Neural cell (in vitro differentiated cells): ENCODE data around the gene ME3. TPM values are rescaled to one million over a fixed set of nuclear protein-coding genes. Genes with fewer than 3 reads are reported as not detected.

Experiments used
- H2AFZ ChIP-seq: fragments of 200-600, 300-800 bp; sonication (generic), shearing (Covaris generic); 2 replicates; pipeline ENCODE4 v1.6.0; 2014; ENCODE audit warnings: low read depth, mild to moderate bottlenecking, antibody characterized with exemption, low read length, moderate library complexity
- H3F3A ChIP-seq: fragments of 200-600 bp; shearing (Covaris generic); 2 replicates; pipeline ENCODE4 v1.6.1; 2016; ENCODE audit warnings: mild to moderate bottlenecking, moderate library complexity, mixed read lengths, antibody characterized with exemption, low read length; ENCODE audit not compliant: insufficient read depth, poor library complexity, severe bottlenecking
- H3K27ac ChIP-seq: fragments of 200-600, 300-800 bp; sonication (generic), shearing (Covaris generic); 2 replicates; pipeline ENCODE4 v1.5.1; 2014; ENCODE audit warnings: mild to moderate bottlenecking, low read length, moderate library complexity
- H3K27me3 ChIP-seq: fragments of 300-800, 200-600 bp; sonication (generic), shearing (Covaris generic); 2 replicates; pipeline ENCODE4 v1.6.0; 2014; ENCODE audit warnings: mild to moderate bottlenecking, low read depth, low read length, moderate library complexity; ENCODE audit not compliant: insufficient read depth
- H3K36me3 ChIP-seq: fragments of 300-800, 200-600 bp; sonication (generic), shearing (Covaris generic); 2 replicates; pipeline ENCODE4 v1.5.1; 2014; ENCODE audit warnings: mild to moderate bottlenecking, antibody characterized with exemption, low read length, moderate library complexity; ENCODE audit not compliant: insufficient read depth
- H3K4me2 ChIP-seq: fragments of 300-800, 200-600 bp; sonication (generic), shearing (Covaris generic); 2 replicates; pipeline ENCODE4 v1.6.0; 2014; ENCODE audit warnings: mild to moderate bottlenecking, low read length
- H3K4me3 ChIP-seq: fragments of 300-800, 200-600 bp; sonication (generic), shearing (Covaris generic); 2 replicates; pipeline ENCODE4 v1.5.1; 2014; ENCODE audit warnings: mild to moderate bottlenecking, low read length, moderate library complexity
- H3K79me2 ChIP-seq: fragments of 200-600 bp; shearing (Covaris generic); replicated peaks from 2 replicates; pipeline ENCODE4 v1.6.0; 2014; ENCODE audit warnings: mild to moderate bottlenecking, low read length, moderate library complexity; ENCODE audit not compliant: insufficient read depth
- H3K9ac ChIP-seq: fragments of 300-800, 200-600 bp; sonication (generic), shearing (Covaris generic); 2 replicates; pipeline ENCODE4 v1.6.1; 2016; ENCODE audit warnings: mild to moderate bottlenecking, low read length, mixed read lengths
- H3K9me2 ChIP-seq: fragments of 200-600 bp; shearing (Covaris generic); 2 replicates; pipeline ENCODE4 v1.6.1; 2016; ENCODE audit warnings: mild to moderate bottlenecking, low read length, mixed read lengths; ENCODE audit not compliant: insufficient read depth
- H3K9me3 ChIP-seq: fragments of 200-600, 300-800 bp; sonication (generic), shearing (Covaris generic); 2 replicates; pipeline ENCODE4 v1.6.1; 2016; ENCODE audit warnings: mild to moderate bottlenecking, mixed run types, low read length, moderate library complexity, mixed read lengths
- H4K20me1 ChIP-seq: fragments of 200-600 bp; shearing (Covaris generic); 2 replicates; pipeline ENCODE4 v1.6.1; 2016; ENCODE audit warnings: mild to moderate bottlenecking, mixed run types; ENCODE audit not compliant: insufficient read depth
- EP300 ChIP-seq: fragments of 450-650 bp; conservative IDR thresholded peaks from 2 replicates; pipeline ENCODE4 v1.6.1; 2014; ENCODE audit warnings: antibody characterized with exemption, mild to moderate bottlenecking, moderate library complexity; ENCODE audit not compliant: poor library complexity, severe bottlenecking
- EZH2 ChIP-seq: fragments of 200-600, 300-800 bp; shearing (Covaris generic), sonication (generic); IDR thresholded peaks from 2 replicates; pipeline ENCODE4 v1.6.1; 2014; ENCODE audit warnings: antibody characterized with exemption, low read length, borderline replicate concordance, mild to moderate bottlenecking; ENCODE audit not compliant: insufficient read depth, poor library complexity, severe bottlenecking
- MXI1 ChIP-seq: fragments of 450-650 bp; conservative IDR thresholded peaks from 2 replicates; pipeline ENCODE4 v1.6.1; 2014; ENCODE audit warnings: antibody characterized with exemption, mild to moderate bottlenecking; ENCODE audit not compliant: poor library complexity, severe bottlenecking
- POLR2AphosphoS5 ChIP-seq: IDR thresholded peaks from 2 replicates; pipeline ENCODE4 v1.6.1; 2012
- RAD21 ChIP-seq: fragments of 450-650 bp; conservative IDR thresholded peaks from 2 replicates; pipeline ENCODE4 v1.6.1; 2014; ENCODE audit warnings: antibody characterized with exemption, mild to moderate bottlenecking, moderate library complexity
- SMC3 ChIP-seq: fragments of 450-650 bp; conservative IDR thresholded peaks from 2 replicates; pipeline ENCODE4 v1.6.1; 2014; ENCODE audit warnings: antibody characterized with exemption, mild to moderate bottlenecking, moderate library complexity; ENCODE audit not compliant: poor library complexity
- TAF1 ChIP-seq: IDR thresholded peaks from 2 replicates; pipeline ENCODE4 v1.6.1; 2012; ENCODE audit warnings: low read depth
- polyA plus RNA-seq: library from polyadenylated mRNA; depleted of rRNA; stranded (reverse); fragments of >200 nt; gene quantifications from 2 replicates; pipeline ENCODE4 v1.2.3, GENCODE V29; 2014
- TF ChIP-seq, protein P1 (sequence below): IDR thresholded peaks from 2 replicates; pipeline ENCODE4 v1.6.1; 2012; ENCODE audit warnings: borderline replicate concordance
- TF ChIP-seq, protein P2 (sequence below): fragments of 450-650 bp; IDR thresholded peaks from 2 replicates; pipeline ENCODE4 v1.5.1; 2014; ENCODE audit warnings: antibody characterized with exemption, mild to moderate bottlenecking, moderate library complexity; ENCODE audit not compliant: poor library complexity, severe bottlenecking

ME3 gene
- polyA plus RNA-seq, 1 donor from 2014 or later = 2.1 TPM

DNA sequence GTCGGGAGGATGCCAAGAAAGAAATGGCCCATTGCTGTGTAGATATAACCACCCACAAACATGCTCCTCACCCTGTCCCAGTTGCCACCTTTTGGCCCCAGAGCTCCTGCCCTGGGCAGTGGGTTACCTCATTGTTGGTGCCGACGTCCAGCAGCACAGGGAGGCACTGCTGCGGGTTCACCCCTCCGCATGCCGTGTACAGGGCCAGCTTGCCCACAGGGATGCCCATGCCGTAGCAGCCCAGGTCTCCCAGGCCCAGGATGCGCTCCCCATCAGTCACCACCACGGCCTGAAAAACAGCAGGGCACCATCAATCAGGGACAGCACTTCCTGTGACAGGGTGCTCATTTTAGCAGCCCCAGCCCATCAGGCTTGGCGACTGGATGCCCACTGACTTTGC is 174.6 kb downstream of the ME3 start:
- no peak overlapping the region for H3K4me2 ChIP-seq
- H2AFZ ChIP-seq = no peak overlapping the region

DNA sequence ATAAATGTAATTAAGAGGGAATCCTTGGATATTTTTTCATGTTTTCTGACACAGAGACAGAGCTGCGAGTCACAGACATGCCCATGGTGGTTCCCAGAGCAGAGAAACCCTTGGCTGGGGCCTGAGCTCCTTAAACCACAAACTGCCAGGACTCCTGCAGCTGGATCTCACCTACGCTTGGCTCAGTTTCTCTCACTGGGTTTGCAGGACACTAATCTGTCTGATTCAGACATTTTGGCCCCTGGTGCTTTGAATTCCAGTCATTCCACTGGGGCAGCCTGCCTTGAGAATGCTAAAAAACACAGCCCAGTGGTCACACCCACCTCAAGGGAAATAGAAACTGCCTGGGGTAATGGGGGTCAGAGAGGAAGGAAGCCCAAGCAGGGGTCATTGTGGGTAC is 175.1 kb downstream of the ME3 start:
- no peaks in the 10 kb centered on the region for H3K9me3 ChIP-seq
- H3K4me2 ChIP-seq = no peak overlapping the region
- H3K79me2 ChIP-seq = no peaks in the 10 kb centered on the region
- H3K27ac ChIP-seq = no peak overlapping the region
- H3K27me3 ChIP-seq = no peaks in the 10 kb centered on the region
- no peaks in the 10 kb centered on the region for H3K9me2 ChIP-seq
- TF ChIP-seq MXI1 (no peak), RAD21 (no peak), SMC3 (no peak), EP300 (no peak), POLR2AphosphoS5 (no peak), TAF1 (no peak), EZH2 (no peak)
- TF ChIP-seq, protein P1, sequence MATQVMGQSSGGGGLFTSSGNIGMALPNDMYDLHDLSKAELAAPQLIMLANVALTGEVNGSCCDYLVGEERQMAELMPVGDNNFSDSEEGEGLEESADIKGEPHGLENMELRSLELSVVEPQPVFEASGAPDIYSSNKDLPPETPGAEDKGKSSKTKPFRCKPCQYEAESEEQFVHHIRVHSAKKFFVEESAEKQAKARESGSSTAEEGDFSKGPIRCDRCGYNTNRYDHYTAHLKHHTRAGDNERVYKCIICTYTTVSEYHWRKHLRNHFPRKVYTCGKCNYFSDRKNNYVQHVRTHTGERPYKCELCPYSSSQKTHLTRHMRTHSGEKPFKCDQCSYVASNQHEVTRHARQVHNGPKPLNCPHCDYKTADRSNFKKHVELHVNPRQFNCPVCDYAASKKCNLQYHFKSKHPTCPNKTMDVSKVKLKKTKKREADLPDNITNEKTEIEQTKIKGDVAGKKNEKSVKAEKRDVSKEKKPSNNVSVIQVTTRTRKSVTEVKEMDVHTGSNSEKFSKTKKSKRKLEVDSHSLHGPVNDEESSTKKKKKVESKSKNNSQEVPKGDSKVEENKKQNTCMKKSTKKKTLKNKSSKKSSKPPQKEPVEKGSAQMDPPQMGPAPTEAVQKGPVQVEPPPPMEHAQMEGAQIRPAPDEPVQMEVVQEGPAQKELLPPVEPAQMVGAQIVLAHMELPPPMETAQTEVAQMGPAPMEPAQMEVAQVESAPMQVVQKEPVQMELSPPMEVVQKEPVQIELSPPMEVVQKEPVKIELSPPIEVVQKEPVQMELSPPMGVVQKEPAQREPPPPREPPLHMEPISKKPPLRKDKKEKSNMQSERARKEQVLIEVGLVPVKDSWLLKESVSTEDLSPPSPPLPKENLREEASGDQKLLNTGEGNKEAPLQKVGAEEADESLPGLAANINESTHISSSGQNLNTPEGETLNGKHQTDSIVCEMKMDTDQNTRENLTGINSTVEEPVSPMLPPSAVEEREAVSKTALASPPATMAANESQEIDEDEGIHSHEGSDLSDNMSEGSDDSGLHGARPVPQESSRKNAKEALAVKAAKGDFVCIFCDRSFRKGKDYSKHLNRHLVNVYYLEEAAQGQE = no peak
- TF ChIP-seq, protein P2, sequence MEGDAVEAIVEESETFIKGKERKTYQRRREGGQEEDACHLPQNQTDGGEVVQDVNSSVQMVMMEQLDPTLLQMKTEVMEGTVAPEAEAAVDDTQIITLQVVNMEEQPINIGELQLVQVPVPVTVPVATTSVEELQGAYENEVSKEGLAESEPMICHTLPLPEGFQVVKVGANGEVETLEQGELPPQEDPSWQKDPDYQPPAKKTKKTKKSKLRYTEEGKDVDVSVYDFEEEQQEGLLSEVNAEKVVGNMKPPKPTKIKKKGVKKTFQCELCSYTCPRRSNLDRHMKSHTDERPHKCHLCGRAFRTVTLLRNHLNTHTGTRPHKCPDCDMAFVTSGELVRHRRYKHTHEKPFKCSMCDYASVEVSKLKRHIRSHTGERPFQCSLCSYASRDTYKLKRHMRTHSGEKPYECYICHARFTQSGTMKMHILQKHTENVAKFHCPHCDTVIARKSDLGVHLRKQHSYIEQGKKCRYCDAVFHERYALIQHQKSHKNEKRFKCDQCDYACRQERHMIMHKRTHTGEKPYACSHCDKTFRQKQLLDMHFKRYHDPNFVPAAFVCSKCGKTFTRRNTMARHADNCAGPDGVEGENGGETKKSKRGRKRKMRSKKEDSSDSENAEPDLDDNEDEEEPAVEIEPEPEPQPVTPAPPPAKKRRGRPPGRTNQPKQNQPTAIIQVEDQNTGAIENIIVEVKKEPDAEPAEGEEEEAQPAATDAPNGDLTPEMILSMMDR = no peak
- no peaks in the 10 kb centered on the region for H3F3A ChIP-seq
- no peak overlapping the region for H3K9ac ChIP-seq
- H4K20me1 ChIP-seq = no peaks in the 10 kb centered on the region
- no peak overlapping the region for H3K4me3 ChIP-seq
- no peaks in the 10 kb centered on the region for H3K36me3 ChIP-seq
- no peak overlapping the region for H2AFZ ChIP-seq

More for the DNA sequence above, 174.6 kb downstream of the ME3 start:
- Histone ChIP-seq H3K9me3 (no peaks in the 10 kb centered on the region), H3F3A (no peaks in the 10 kb centered on the region), H3K9ac (no peak overlapping the region), H3K4me3 (no peak overlapping the region), H3K36me3 (no peaks in the 10 kb centered on the region), H4K20me1 (no peaks in the 10 kb centered on the region), H3K27ac (no peak overlapping the region), H3K27me3 (no peaks in the 10 kb centered on the region), H3K79me2 (no peaks in the 10 kb centered on the region), H3K9me2 (no peaks in the 10 kb centered on the region)
- TF ChIP-seq EP300 (no peak), MXI1 (no peak)

DNA sequence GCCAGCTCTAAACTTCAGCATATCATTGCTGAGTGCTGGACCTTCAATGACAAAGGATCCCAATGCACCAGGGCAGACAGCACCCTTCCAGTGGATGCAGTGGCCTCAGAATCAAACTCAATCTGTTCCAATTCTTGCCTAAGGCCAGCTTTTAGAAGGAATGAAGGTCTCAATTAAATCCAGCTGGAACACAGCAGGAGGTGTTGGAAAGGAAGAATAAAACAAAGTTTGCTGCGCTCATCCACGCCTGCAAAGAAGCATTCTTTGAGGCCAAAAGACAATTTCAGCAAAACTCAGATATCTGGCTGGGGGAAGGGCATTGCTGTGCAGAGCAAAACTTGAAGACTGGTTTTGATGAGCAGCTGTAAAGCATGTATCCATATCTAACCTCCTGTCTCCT is 177.1 kb downstream of the ME3 start:
- Histone ChIP-seq H3K9me3 (no peaks in the 10 kb centered on the region), H3K4me3 (no peak overlapping the region), H3K27me3 (no peaks in the 10 kb centered on the region), H3K36me3 (no peaks in the 10 kb centered on the region), H3K4me2 (no peak overlapping the region), H3K27ac (no peak overlapping the region), H3K9ac (no peak overlapping the region), H3K79me2 (no peaks in the 10 kb centered on the region), H2AFZ (no peak overlapping the region), H4K20me1 (no peaks in the 10 kb centered on the region), H3K9me2 (no peaks in the 10 kb centered on the region), H3F3A (no peaks in the 10 kb centered on the region)
- TF ChIP-seq MXI1 (no peak), EZH2 (no peak), SMC3 (no peak), POLR2AphosphoS5 (no peak), TAF1 (no peak), RAD21 (no peak), EP300 (no peak)
- TF ChIP-seq, protein P2 = no peak
- TF ChIP-seq, protein P1 = no peak
